NT2/D1 (cell line): ENCODE results near the gene ZNF396.

Experiments
- DNase-seq: peaks from one replicate; pipeline ENCODE4 v3.0.0-alpha.2; 2011; ENCODE audit warnings: low read depth, low spot score
- H3K27me3 ChIP-seq: 2 replicates; pipeline ENCODE4 v1.6.0; 2011; ENCODE audit warnings: mild to moderate bottlenecking; ENCODE audit not compliant: insufficient read length, insufficient read depth
- H3K36me3 ChIP-seq: 2 replicates; pipeline ENCODE4 v1.6.1; 2011; ENCODE audit warnings: mild to moderate bottlenecking, low read length, mixed read lengths; ENCODE audit not compliant: insufficient read depth, insufficient read length
- H3K4me1 ChIP-seq: 2 replicates; pipeline ENCODE4 v1.5.1; 2011; ENCODE audit not compliant: insufficient read depth, insufficient read length
- H3K4me3 ChIP-seq: 2 replicates; pipeline ENCODE4 v1.5.1; 2011; ENCODE audit warnings: low read depth; ENCODE audit not compliant: insufficient read length
- H3K9ac ChIP-seq: 2 replicates; pipeline ENCODE4 v1.6.0; 2011; ENCODE audit warnings: low read depth; ENCODE audit not compliant: insufficient read length
- H3K9me3 ChIP-seq: 2 replicates; pipeline ENCODE4 v1.5.1; 2011; ENCODE audit warnings: mild to moderate bottlenecking, low read length; ENCODE audit not compliant: insufficient read depth
- SUZ12 ChIP-seq: IDR thresholded peaks from 2 replicates; pipeline ENCODE4 v1.6.1; 2011; ENCODE audit not compliant: insufficient read length, insufficient read depth; ENCODE audit errors: extremely low read depth
- YY1 ChIP-seq: IDR thresholded peaks from 2 replicates; pipeline ENCODE4 v1.6.1; 2011; ENCODE audit not compliant: insufficient read length, insufficient read depth
- ZNF274 ChIP-seq: IDR thresholded peaks from 2 replicates; pipeline ENCODE4 v1.6.1; 2011; ENCODE audit warnings: mild to moderate bottlenecking, low read depth, low read length

ZNF396 gene

DNA sequence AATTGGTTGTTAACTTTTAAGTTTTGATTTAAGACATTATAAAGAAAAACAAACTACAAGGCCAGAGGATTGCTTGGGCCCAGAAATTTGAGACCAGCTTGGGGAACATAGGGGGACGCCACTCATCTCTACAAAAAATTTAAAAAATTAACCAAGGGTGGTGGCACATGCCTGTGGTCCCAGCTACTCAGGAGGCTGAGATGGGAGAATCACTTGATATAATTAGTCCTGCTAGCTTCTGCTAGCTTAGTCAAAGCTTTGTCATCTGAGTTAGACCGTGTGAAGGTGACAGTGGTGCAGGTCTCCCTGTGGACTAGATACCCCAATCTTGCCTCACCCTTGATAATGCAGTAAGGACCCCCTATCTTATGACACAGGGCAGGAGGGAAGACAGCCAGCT is 6.0 kb upstream of the ZNF396 start:
- no peak for DNase-seq
- H3K4me3 ChIP-seq: no peak overlapping the region
- H3K4me1 ChIP-seq: no peaks in the 10 kb centered on the region
- no peaks in the 10 kb centered on the region for H3K9me3 ChIP-seq
- no peaks in the 10 kb centered on the region for H3K36me3 ChIP-seq
- no peak for TF ChIP-seq SUZ12
- no peak for TF ChIP-seq YY1
- no peak for TF ChIP-seq ZNF274
- H3K9ac ChIP-seq: no peak overlapping the region
- peaks cover 7% of the 10 kb centered on the region for H3K27me3 ChIP-seq

DNA sequence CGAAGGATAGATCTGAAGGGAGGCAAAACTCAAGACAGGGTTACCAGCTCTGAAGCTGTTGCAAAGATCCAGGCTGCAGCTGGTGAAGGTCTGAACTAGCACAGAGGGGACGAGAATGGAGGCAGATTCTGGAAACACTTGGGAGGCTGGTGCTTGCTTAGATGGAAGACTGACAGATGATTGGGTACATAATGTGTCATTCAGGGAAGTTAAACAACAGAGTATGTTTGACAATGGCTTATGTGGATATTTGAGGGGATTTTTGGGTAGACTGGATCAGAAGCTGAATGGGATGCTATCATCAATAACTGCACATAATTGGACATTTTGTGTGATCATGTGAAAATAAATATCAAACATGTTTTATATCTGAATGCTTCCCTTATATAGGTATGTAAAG is 2.3 kb upstream of the ZNF396 start:
- Histone ChIP-seq H3K9ac (no peak overlapping the region), H3K27me3 (peaks cover 13% of the 10 kb centered on the region), H3K36me3 (no peaks in the 10 kb centered on the region), H3K4me1 (no peaks in the 10 kb centered on the region), H3K4me3 (no peak overlapping the region), H3K9me3 (no peaks in the 10 kb centered on the region)
- no peak for DNase-seq
- TF ChIP-seq ZNF274 (no peak), SUZ12 (no peak), YY1 (no peak)

DNA sequence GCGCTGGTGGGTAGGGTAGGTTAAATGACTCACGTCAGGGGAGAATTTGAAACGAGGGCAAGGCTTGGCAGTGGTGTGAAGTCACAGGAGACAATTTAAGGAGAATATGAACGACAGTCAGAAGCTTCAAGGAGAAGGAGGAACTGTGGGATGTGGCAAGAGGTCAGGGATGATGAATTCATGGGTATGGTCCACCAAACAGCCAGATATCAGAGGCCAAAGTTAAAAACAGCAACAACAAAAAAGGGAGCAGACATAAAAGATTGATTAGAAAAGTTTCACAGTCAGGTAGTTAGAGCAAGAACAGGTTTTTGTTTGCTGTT is 1.4 kb upstream of the ZNF396 start:
- Histone ChIP-seq H3K9ac (no peak overlapping the region), H3K27me3 (peaks cover 13% of the 10 kb centered on the region), H3K9me3 (no peaks in the 10 kb centered on the region), H3K4me3 (no peak overlapping the region), H3K4me1 (no peaks in the 10 kb centered on the region), H3K36me3 (no peaks in the 10 kb centered on the region)
- DNase-seq: no peak
- TF ChIP-seq YY1 (no peak), SUZ12 (no peak), ZNF274 (no peak)

DNA sequence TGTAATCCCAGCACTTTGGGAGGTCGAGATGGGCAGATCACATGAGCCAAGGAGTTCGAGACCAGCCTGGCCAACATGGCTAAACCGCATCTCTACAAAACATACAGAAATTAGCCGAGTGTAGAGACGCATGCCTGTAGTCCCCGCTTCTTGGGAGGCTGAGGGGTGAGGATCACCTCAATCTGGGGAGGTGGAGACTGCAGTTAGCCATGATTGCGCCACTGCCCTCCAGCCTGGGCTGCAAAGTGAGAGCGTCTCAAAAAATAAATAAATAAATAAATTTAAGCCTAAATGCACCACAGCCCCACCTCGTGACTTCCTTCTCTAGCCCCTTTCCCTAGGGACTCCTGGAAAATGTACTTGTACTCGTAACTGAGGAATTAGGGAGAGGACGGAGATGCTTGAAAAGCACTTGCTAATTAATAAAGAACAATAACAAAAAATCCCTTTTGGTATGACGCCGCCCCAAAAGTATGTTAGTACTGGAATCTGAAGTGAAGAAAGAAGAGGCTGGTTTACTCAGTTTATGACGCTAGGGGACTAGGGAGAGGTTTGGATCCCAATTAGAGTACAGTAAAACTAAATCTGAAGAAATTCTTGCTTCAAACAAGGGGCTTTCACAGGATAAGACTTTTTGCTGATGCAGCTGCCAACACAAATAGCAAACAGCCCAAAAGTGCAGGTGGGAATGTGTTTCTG is 887 bp upstream of the ZNF396 start:
- TF ChIP-seq SUZ12 (no peak), ZNF274 (no peak), YY1 (no peak)
- Histone ChIP-seq H3K27me3 (peaks cover 13% of the 10 kb centered on the region), H3K36me3 (no peaks in the 10 kb centered on the region), H3K9ac (no peak overlapping the region), H3K4me1 (no peaks in the 10 kb centered on the region), H3K9me3 (no peaks in the 10 kb centered on the region), H3K4me3 (no peak overlapping the region)
- DNase-seq: no peak

DNA sequence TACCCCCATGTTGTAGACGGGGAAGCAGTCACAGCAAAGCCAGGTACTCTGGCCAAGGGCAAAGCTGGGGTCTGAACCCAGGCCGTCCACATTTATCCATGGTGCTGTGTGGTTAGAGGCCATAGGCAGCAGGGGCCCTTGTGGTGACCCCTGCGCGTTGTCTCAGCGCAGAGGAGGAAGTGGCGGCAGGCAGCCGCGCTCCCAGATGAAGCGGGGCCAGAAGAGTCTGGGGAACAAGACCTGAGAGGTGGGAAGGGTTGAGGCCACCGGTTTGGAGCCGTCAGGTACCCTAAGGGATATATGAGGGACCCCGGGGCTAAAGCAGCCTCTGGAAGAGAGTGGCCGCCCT is 770 bp downstream of the ZNF396 start:
- Histone ChIP-seq H3K27me3 (peaks cover 13% of the 10 kb centered on the region), H3K9me3 (no peaks in the 10 kb centered on the region), H3K4me1 (no peaks in the 10 kb centered on the region), H3K4me3 (peak overlapping the region; percentile 76), H3K36me3 (no peaks in the 10 kb centered on the region), H3K9ac (peak overlapping the region; percentile 87)
- no peak for DNase-seq
- TF ChIP-seq YY1: no peak
- TF ChIP-seq SUZ12: no peak
- no peak for TF ChIP-seq ZNF274

DNA sequence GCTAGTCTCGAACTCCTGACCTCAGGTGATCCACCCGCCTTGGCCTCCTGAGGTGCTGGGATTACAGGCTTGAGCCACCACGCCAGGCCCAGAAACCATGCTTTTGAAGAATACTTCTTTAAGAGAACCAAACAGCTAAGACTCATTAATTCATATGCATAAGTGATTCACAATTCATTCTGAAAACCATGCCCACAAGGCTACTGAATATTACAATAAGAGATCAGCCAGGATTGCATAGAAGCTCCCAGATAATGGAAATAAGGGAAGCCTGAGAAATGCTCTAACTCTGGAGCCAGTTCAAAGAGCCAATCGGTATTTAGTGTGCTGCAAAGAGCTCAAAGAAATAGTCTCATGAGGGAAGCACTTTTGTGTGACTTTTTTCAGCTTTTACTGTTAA is 2.4 kb downstream of the ZNF396 start:
- H3K4me3 ChIP-seq: no peak overlapping the region
- no peak for DNase-seq
- no peaks in the 10 kb centered on the region for H3K9me3 ChIP-seq
- H3K27me3 ChIP-seq: peaks cover 13% of the 10 kb centered on the region
- TF ChIP-seq YY1: no peak
- H3K9ac ChIP-seq: no peak overlapping the region
- H3K36me3 ChIP-seq: no peaks in the 10 kb centered on the region
- no peaks in the 10 kb centered on the region for H3K4me1 ChIP-seq

DNA sequence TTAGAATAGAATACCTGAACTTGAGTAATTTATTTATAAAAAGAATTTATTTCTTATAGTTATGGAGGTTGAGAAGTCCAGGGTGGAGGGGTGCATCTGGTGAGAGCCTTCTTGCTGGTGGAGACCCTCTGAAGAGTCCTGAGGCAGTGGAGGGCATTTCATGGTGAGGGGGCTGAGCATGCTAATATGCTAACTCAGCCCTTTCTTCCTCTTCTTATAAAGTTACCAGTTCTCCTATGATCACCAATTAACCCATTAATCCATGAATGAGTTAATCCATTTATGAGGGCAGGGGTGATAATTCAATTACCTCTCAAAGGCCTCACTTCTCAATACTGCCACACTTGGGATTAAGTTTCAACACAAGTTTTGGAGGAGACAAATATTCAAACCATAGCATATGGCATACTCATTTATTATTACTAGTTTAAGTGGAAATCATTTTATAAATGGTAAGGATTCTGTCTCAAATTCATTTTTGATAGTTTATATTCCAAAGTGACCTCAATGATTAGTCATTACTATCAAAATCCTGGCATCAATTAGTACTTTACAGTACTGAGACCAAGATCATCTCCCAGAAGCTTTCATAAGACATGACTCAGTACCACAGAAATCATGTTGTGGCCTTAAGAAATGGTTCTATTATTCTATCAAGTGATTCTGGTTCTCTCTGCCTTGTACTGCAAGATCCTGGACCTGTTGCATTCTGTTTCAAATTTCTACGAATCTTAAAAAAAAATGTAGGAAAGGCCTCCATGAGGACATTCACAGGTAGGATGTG is 5.5 kb downstream of the ZNF396 start:
- Histone ChIP-seq H3K27me3 (no peaks in the 10 kb centered on the region), H3K4me3 (no peak overlapping the region), H3K9me3 (no peaks in the 10 kb centered on the region), H3K36me3 (no peaks in the 10 kb centered on the region), H3K4me1 (no peaks in the 10 kb centered on the region), H3K9ac (no peak overlapping the region)
- DNase-seq: no peak
- TF ChIP-seq ZNF274 (no peak), SUZ12 (no peak), YY1 (no peak)
